MM.1S (cell line): ENCODE data around the gene ZHX3.

Source experiments
- DNase-seq: peaks from one replicate; pipeline ENCODE4 v3.0.0-alpha.2; 2015
- H2AFZ ChIP-seq: fragments of 300-600 bp; sonication (generic); 2 replicates; pipeline ENCODE4 v1.6.0; 2016; ENCODE audit warnings: antibody characterized with exemption, low read length
- H3F3A ChIP-seq: fragments of 300-600 bp; sonication (generic); 2 replicates; pipeline ENCODE4 v1.6.1; 2016; ENCODE audit warnings: mild to moderate bottlenecking, antibody characterized with exemption, low read length, moderate library complexity, mixed read lengths; ENCODE audit not compliant: insufficient read depth
- H3K27ac ChIP-seq: fragments of 300-600 bp; sonication (generic); 2 replicates; pipeline ENCODE4 v1.5.1; 2016; ENCODE audit warnings: mild to moderate bottlenecking, low read length
- H3K27me3 ChIP-seq: fragments of 300-600 bp; sonication (generic); replicated peaks from 2 replicates; pipeline ENCODE4 v1.6.0; 2016; ENCODE audit warnings: low read length; ENCODE audit not compliant: insufficient read depth
- H3K36me3 ChIP-seq: fragments of 300-600 bp; sonication (generic); replicated peaks from 2 replicates; pipeline ENCODE4 v1.6.1; 2016; ENCODE audit warnings: mild to moderate bottlenecking, low read length, mixed read lengths; ENCODE audit not compliant: insufficient read depth
- H3K4me1 ChIP-seq: fragments of 300-600 bp; sonication (generic); 2 replicates; pipeline ENCODE4 v1.6.1; 2016; ENCODE audit warnings: low read length, mixed read lengths
- H3K4me2 ChIP-seq: fragments of 300-600 bp; sonication (generic); 2 replicates; pipeline ENCODE4 v1.6.0; 2016; ENCODE audit warnings: low read depth, low read length
- H3K4me3 ChIP-seq: fragments of 300-600 bp; sonication (generic); 2 replicates; pipeline ENCODE4 v1.5.1; 2016; ENCODE audit warnings: low read length, mixed read lengths
- H3K79me2 ChIP-seq: fragments of 300-600 bp; sonication (generic); 2 replicates; pipeline ENCODE4 v1.6.1; 2016; ENCODE audit warnings: mixed run types, low read length, mixed read lengths
- H3K9ac ChIP-seq: fragments of 300-600 bp; sonication (generic); 2 replicates; pipeline ENCODE4 v1.6.1; 2016; ENCODE audit warnings: low read length, mixed read lengths
- H3K9me2 ChIP-seq: fragments of 300-600 bp; sonication (generic); replicated peaks from 2 replicates; pipeline ENCODE4 v1.6.1; 2016; ENCODE audit warnings: mild to moderate bottlenecking, low read length, mixed read lengths; ENCODE audit not compliant: insufficient read depth
- H3K9me3 ChIP-seq: fragments of 300-600 bp; sonication (generic); replicated peaks from 2 replicates; pipeline ENCODE4 v1.6.1; 2016; ENCODE audit warnings: mild to moderate bottlenecking, low read length, mixed read lengths; ENCODE audit not compliant: insufficient read depth
- H4K20me1 ChIP-seq: fragments of 300-600 bp; sonication (generic); 2 replicates; pipeline ENCODE4 v1.6.1; 2016; ENCODE audit warnings: mild to moderate bottlenecking, low read length, moderate library complexity, mixed read lengths; ENCODE audit not compliant: insufficient read depth
- EZH2 ChIP-seq: fragments of 300-600 bp; sonication (generic); optimal IDR thresholded peaks from 2 replicates; pipeline ENCODE3; 2017; ENCODE audit warnings: low read depth, mild to moderate bottlenecking, antibody characterized with exemption, low read length, mixed read lengths
- EZH2phosphoT487 ChIP-seq: fragments of 300-600 bp; sonication (generic); IDR thresholded peaks from 2 replicates; pipeline ENCODE4 v1.6.1; 2018; ENCODE audit warnings: antibody characterized with exemption, low read length
- TF ChIP-seq, protein P1 (sequence below): fragments of 300-600 bp; sonication (generic); IDR thresholded peaks from 2 replicates; pipeline ENCODE4 v1.5.1; 2016; ENCODE audit warnings: antibody characterized with exemption, low read length, mixed read lengths

Gene ZHX3

GRCh38 chr20:41349943-41350342 lies 32.4 kb upstream of the ZHX3 start:
- H2AFZ ChIP-seq = no peak overlapping the region
- H3K36me3 ChIP-seq = no peaks in the 10 kb centered on the region
- H3K9me2 ChIP-seq = no peaks in the 10 kb centered on the region
- no peaks in the 10 kb centered on the region for H3K79me2 ChIP-seq
- no peak for DNase-seq
- no peaks in the 10 kb centered on the region for H4K20me1 ChIP-seq
- TF ChIP-seq EZH2 (no peak), EZH2phosphoT487 (no peak)
- TF ChIP-seq, protein P1, sequence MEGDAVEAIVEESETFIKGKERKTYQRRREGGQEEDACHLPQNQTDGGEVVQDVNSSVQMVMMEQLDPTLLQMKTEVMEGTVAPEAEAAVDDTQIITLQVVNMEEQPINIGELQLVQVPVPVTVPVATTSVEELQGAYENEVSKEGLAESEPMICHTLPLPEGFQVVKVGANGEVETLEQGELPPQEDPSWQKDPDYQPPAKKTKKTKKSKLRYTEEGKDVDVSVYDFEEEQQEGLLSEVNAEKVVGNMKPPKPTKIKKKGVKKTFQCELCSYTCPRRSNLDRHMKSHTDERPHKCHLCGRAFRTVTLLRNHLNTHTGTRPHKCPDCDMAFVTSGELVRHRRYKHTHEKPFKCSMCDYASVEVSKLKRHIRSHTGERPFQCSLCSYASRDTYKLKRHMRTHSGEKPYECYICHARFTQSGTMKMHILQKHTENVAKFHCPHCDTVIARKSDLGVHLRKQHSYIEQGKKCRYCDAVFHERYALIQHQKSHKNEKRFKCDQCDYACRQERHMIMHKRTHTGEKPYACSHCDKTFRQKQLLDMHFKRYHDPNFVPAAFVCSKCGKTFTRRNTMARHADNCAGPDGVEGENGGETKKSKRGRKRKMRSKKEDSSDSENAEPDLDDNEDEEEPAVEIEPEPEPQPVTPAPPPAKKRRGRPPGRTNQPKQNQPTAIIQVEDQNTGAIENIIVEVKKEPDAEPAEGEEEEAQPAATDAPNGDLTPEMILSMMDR = no peak
- no peaks in the 10 kb centered on the region for H3K9me3 ChIP-seq
- no peaks in the 10 kb centered on the region for H3K27me3 ChIP-seq
- H3K4me3 ChIP-seq = no peak overlapping the region
- no peaks in the 10 kb centered on the region for H3K4me1 ChIP-seq
- no peak overlapping the region for H3K27ac ChIP-seq
- no peaks in the 10 kb centered on the region for H3F3A ChIP-seq
- no peak overlapping the region for H3K9ac ChIP-seq
- no peak overlapping the region for H3K4me2 ChIP-seq

DNA sequence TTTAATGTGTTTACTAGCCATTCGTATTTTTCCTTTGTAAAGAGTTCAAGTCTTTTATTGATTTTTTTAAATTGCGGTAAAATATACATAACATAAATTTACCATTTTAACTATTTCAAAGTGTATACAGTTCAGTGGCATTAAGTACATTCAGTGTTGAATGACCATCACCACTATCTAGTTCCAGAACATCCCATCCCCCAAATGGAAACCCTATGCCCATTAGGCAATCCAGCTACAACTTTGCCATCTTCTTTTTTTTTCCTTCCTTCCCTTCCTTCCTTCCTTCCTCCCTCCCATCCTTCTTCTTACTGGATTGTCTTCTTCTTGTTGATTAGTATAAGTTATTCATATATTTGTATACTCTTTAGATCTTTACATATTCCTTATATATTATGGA lies 31.7 kb upstream of the ZHX3 start:
- Histone ChIP-seq H3K4me1 (peaks cover 6% of the 10 kb centered on the region), H2AFZ (no peak overlapping the region), H3K9me2 (no peaks in the 10 kb centered on the region), H3K27ac (no peak overlapping the region), H4K20me1 (no peaks in the 10 kb centered on the region), H3K4me2 (no peak overlapping the region), H3F3A (no peaks in the 10 kb centered on the region), H3K4me3 (no peak overlapping the region), H3K79me2 (no peaks in the 10 kb centered on the region), H3K36me3 (no peaks in the 10 kb centered on the region), H3K27me3 (no peaks in the 10 kb centered on the region), H3K9ac (no peak overlapping the region), H3K9me3 (no peaks in the 10 kb centered on the region)
- no peak for DNase-seq
- TF ChIP-seq, protein P1 = no peak
- TF ChIP-seq EZH2phosphoT487 (no peak), EZH2 (no peak)

DNA sequence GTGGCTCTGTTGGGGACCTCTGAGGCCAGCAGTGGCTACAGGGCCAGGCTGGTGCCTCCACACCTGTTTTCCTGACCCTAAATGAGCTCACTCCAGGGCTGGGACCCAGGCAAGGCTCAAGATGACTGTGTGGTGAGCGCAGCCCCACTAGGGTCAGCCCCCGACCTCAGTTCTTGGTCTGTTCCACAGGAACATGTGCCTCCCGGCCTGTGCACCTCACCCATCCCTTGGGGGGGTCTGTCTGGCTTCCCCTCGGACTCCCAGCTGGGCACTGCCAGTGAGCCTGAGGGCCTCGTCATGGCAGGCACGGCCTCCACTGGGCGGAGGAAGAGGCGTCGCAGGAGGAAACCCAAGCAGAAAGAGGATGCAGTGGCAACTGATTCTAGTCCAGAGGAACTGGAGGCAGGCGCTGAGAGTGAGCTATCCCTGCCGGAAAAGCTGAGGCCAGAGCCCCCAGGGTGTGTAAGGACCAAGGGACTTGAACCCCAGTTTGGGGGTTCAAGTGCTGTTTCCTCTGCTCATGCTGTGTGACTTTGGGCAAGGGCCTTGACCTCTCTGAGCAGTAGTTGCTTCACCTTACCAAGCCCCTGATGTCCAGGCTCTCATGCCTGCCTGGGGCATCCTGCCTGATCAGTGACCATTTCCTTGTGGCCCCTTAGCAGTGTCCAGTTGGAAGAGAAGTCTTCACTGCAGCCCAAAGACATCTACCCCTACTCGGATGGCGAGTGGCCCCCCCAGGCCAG lies 31.1 kb upstream of the ZHX3 start:
- Histone ChIP-seq H3K4me3 (no peak overlapping the region), H3K79me2 (no peaks in the 10 kb centered on the region), H3K4me2 (no peak overlapping the region), H3K9me2 (no peaks in the 10 kb centered on the region), H3K9me3 (no peaks in the 10 kb centered on the region), H2AFZ (no peak overlapping the region), H3K27ac (no peak overlapping the region), H3K36me3 (no peaks in the 10 kb centered on the region), H3K9ac (no peak overlapping the region), H3K27me3 (no peaks in the 10 kb centered on the region), H4K20me1 (no peaks in the 10 kb centered on the region), H3K4me1 (peaks cover 12% of the 10 kb centered on the region), H3F3A (no peaks in the 10 kb centered on the region)
- no peak for DNase-seq
- TF ChIP-seq EZH2phosphoT487 = no peak
- no peak for TF ChIP-seq EZH2
